ENCODE measurements around the gene PRAC2.

- TF ChIP-seq REST (IDR thresholded peaks at IDR 0.05; ENCODE audit: low read depth) (no peak), YY1 (IDR thresholded peaks at IDR 0.05; ENCODE audit: low read depth) (no peak), EP300 (IDR thresholded peaks at IDR 0.05; ENCODE audit: borderline replicate concordance) (no peak), TAF1 (IDR thresholded peaks at IDR 0.05; ENCODE audit: low read depth) (no peak), MAX (IDR thresholded peaks at IDR 0.05) (no peak), CEBPB (IDR thresholded peaks at IDR 0.05) (no peak)
Observed at GRCh38 chr17:48725004-48725287, 2.0 kb downstream of the PRAC2 start.
